Measurements from ENCODE around the gene AIF1L.

DNA sequence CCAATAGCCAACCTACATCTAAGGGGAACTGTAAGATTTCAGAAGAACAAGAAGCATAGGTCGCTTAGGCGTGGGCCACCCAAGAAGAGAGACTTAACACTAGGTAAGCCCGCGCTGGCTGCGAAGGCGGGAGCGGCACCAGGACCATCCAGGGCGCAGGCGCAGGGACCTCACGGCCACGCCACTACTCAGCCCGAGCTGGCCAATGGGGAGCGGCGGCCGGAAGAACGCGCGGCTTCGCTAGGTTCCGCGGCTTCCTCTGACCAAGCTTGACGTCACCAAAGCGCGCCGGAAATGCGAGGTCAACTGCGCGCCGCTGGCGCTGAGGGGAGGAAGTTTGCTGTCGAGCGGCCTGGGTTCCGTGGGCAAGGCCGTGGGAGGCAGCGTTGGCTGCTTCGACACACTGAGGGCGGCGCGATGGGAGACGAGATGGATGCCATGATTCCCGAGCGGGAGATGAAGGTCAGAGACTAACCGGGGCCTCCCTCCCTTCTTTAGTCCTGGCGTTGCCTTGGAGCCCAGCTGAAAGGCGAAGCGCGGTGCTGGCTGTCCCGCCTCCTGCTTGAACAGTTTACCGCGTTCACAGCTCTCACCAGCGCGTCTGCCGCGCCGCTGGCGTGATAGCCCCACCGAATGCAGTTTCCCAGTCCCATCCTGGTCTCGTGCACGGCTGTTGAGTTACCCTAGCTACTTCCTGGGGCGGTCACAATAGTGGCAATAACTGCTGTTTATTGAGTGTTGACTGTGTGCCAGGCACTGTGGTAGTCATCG, 29.1 kb downstream of the AIF1L start, which contains the start of gene NUP214:
- peak in 1 of 2 donors; percentile 25 for TF ChIP-seq POLR2A (IDR thresholded peaks at IDR 0.05)
- TF ChIP-seq, protein P1, sequence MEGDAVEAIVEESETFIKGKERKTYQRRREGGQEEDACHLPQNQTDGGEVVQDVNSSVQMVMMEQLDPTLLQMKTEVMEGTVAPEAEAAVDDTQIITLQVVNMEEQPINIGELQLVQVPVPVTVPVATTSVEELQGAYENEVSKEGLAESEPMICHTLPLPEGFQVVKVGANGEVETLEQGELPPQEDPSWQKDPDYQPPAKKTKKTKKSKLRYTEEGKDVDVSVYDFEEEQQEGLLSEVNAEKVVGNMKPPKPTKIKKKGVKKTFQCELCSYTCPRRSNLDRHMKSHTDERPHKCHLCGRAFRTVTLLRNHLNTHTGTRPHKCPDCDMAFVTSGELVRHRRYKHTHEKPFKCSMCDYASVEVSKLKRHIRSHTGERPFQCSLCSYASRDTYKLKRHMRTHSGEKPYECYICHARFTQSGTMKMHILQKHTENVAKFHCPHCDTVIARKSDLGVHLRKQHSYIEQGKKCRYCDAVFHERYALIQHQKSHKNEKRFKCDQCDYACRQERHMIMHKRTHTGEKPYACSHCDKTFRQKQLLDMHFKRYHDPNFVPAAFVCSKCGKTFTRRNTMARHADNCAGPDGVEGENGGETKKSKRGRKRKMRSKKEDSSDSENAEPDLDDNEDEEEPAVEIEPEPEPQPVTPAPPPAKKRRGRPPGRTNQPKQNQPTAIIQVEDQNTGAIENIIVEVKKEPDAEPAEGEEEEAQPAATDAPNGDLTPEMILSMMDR (IDR thresholded peaks at IDR 0.05): no peak
